Measurements from ENCODE around the gene ADAD2. TPM values are rescaled to one million over a fixed set of nuclear protein-coding genes. Genes with fewer than 3 reads are reported as not detected.

Gene ADAD2
- total and polyA plus RNA-seq, 2 of the 4 experiments (the other 2 are of a cell fraction): not detected

GRCh38 chr16:84212154-84212553 is 21.2 kb downstream of the ADAD2 start:
- no peak overlapping the region for H4K8ac ChIP-seq (ENCODE audit: low read depth in 2 of 2, low read length in 2 of 2)
- no peak overlapping the region for H4K91ac ChIP-seq (ENCODE audit: insufficient read depth, low read depth, low read length)
- no peak overlapping the region for H2BK20ac ChIP-seq (ENCODE audit: low read depth, low read length)
- no peak overlapping the region for H2AFZ ChIP-seq (replicated peaks; ENCODE audit: low read length, poor library complexity)
- H2BK5ac ChIP-seq (ENCODE audit: low read depth, low read length, poor library complexity, severe bottlenecking): no peak overlapping the region
- H2AK9ac ChIP-seq (replicated peaks; ENCODE audit: low read depth, low read length, poor library complexity): no peak overlapping the region
- H3K14ac ChIP-seq (replicated peaks; ENCODE audit: low read depth, low read length): no peak overlapping the region
- no peak overlapping the region for H2BK120ac ChIP-seq (ENCODE audit: low read depth, low read length)
- no peak for TF ChIP-seq MAFK (IDR thresholded peaks at IDR 0.05; ENCODE audit: low read depth, low read length)
- TF ChIP-seq FOS (IDR thresholded peaks at IDR 0.05; ENCODE audit: low read depth, low read length): no peak
- H3K18ac ChIP-seq (ENCODE audit: low read depth, low read length): no peak overlapping the region
- in situ Hi-C loops (cut with MboI; ENCODE audit: low sequenced_read_pairs) (no loop called here), dilution Hi-C loops (cut with HindIII; ENCODE audit: low sequenced_read_pairs, unreplicated experiment) (no loop called here), intact Hi-C loops (cut with micrococcal nuclease) (no loop called here)
- H3K9me1 ChIP-seq (ENCODE audit: insufficient read depth, low read length): no peaks in the 10 kb centered on the region
- H3K36me3 ChIP-seq (ENCODE audit: control insufficient read depth, insufficient read depth, low read length): no peaks in the 10 kb centered on the region
- H2AK5ac ChIP-seq (ENCODE audit: low read depth, low read length): no peak overlapping the region
- no peak overlapping the region for H3K4me3 ChIP-seq (ENCODE audit: insufficient read depth, low read depth, low read length)
- H3K56ac ChIP-seq (ENCODE audit: extremely low read depth, insufficient read depth, low read length): no peak overlapping the region
- no peaks in the 10 kb centered on the region for H3K4me1 ChIP-seq (ENCODE audit: control insufficient read depth, insufficient read depth, low read length)
- no peak overlapping the region for H3K9ac ChIP-seq (ENCODE audit: low read depth, low read length)
- peaks cover 36% of the 10 kb centered on the region for H3K27me3 ChIP-seq (ENCODE audit: control insufficient read depth, insufficient read depth, low read length)
- H3K23ac ChIP-seq (ENCODE audit: low read depth, low read length): no peak overlapping the region
- ATAC-seq (ENCODE audit: low read depth): no peak
- H4K5ac ChIP-seq (ENCODE audit: low read depth, low read length): no peak overlapping the region
- H3K4ac ChIP-seq (ENCODE audit: low read depth, low read length): no peak overlapping the region
- DNase-seq: no peak
- peaks cover 2% of the 10 kb centered on the region; the same call in 1 of the 2 replicates for H3K9me3 ChIP-seq (ENCODE audit: control insufficient read depth, insufficient read depth, low read length)
- no peak overlapping the region for H2BK15ac ChIP-seq (ENCODE audit: low read depth, low read length)
- ChIA-PET CTCF (no interaction called here), POLR2A (ENCODE audit: unreplicated experiment) (no interaction called here)
- no peak overlapping the region for H3K4me2 ChIP-seq (ENCODE audit: low read depth, low read length)
- BruUV-seq (replicated peaks): no TSS peak
- H3K79me1 ChIP-seq (ENCODE audit: low read depth in 1 of 2, low read length in 2 of 2): no peaks in the 10 kb centered on the region
- H4K20me1 ChIP-seq (ENCODE audit: insufficient read depth, low read length): no peaks in the 10 kb centered on the region
- WGBS, 2 experiments (ENCODE audit: extremely low coverage in 2 of 2, insufficient read length in 1 of 2): 100% methylated on average over 1 of the region's 4 CpGs; no CpG with 5 or more reads in 1 of the 2 experiments
- no peak overlapping the region for H3K27ac ChIP-seq (ENCODE audit: insufficient read depth, low read length)

Measured in IMR-90 (cell line).